GM12875 (cell line): ENCODE data around the gene KRT6A.

Source experiments
- H3K4me3 ChIP-seq: one replicate; pipeline ENCODE4 v1.5.1; 2011; ENCODE audit warnings: low read depth, low read length, control low read depth
- CTCF ChIP-seq: IDR thresholded peaks from 2 replicates; pipeline ENCODE4 v1.5.1; 2011; ENCODE audit warnings: low read depth, mild to moderate bottlenecking, control low read depth, inconsistent platforms, low read length, moderate library complexity, borderline replicate concordance; ENCODE audit not compliant: insufficient read depth

KRT6A gene

GRCh38 chr12:52535574-52535973 lies 42.5 kb upstream of the KRT6A start:
- no peak overlapping the region for H3K4me3 ChIP-seq
- TF ChIP-seq CTCF, result no peak

GRCh38 chr12:52534482-52534881 lies 41.4 kb upstream of the KRT6A start:
- no peak for TF ChIP-seq CTCF

GRCh38 chr12:52533686-52534470 lies 40.8 kb upstream of the KRT6A start:
- TF ChIP-seq CTCF, result no peak
- no peak overlapping the region for H3K4me3 ChIP-seq

More at GRCh38 chr12:52534482-52534881, 41.4 kb upstream of the KRT6A start:
- H3K4me3 ChIP-seq, result no peak overlapping the region

- no peak for TF ChIP-seq CTCF
- H3K4me3 ChIP-seq, result no peak overlapping the region
Observed at GRCh38 chr12:52532636-52533035, 39.6 kb upstream of the KRT6A start.

GRCh38 chr12:52531566-52532300 lies 38.7 kb upstream of the KRT6A start:
- H3K4me3 ChIP-seq, result no peak overlapping the region
- TF ChIP-seq CTCF, result no peak

- no peak overlapping the region for H3K4me3 ChIP-seq
- TF ChIP-seq CTCF, result no peak
Observed at GRCh38 chr12:52530905-52531304, 37.8 kb upstream of the KRT6A start.

- no peak overlapping the region for H3K4me3 ChIP-seq
- TF ChIP-seq CTCF, result no peak
Observed at GRCh38 chr12:52530366-52530765, 37.3 kb upstream of the KRT6A start.
